Stomach smooth muscle (tissue), 2 donors: ENCODE measurements around the gene IRAK2.

ENCODE experiments used
- H3K27ac ChIP-seq: one replicate; pipeline ENCODE4 v1.7.0; 2013; ENCODE audit warnings: mild to moderate bottlenecking, low read length, inconsistent platforms
- H3K27me3 ChIP-seq, 2 donors: one replicate each; pipeline ENCODE4 v1.7.0; 2013; ENCODE audit warnings: low read length in 2 of 2; ENCODE audit not compliant: insufficient read depth in 2 of 2, control insufficient read depth in 1 of 2
- H3K36me3 ChIP-seq, 2 donors: one replicate each; pipeline ENCODE4 v1.7.0; 2013; ENCODE audit warnings: low read length in 2 of 2; ENCODE audit not compliant: control insufficient read depth in 2 of 2, insufficient read depth in 2 of 2
- H3K4me1 ChIP-seq: one replicate; pipeline ENCODE4 v1.7.0; 2013; ENCODE audit warnings: low read length; ENCODE audit not compliant: control insufficient read depth, insufficient read depth
- H3K4me3 ChIP-seq, 2 donors: one replicate each; pipeline ENCODE4 v1.7.0; 2013; ENCODE audit warnings: low read length in 2 of 2
- H3K9ac ChIP-seq, 2 donors: one replicate each; pipeline ENCODE4 v1.7.0; 2013; ENCODE audit warnings: low read length in 2 of 2, mild to moderate bottlenecking in 1 of 2
- H3K9me3 ChIP-seq, 2 donors: one replicate each; pipeline ENCODE4 v1.7.0; 2013; ENCODE audit warnings: low read length in 2 of 2; ENCODE audit not compliant: control insufficient read depth in 2 of 2
- donor health status: healthy.
- donor health status: Pancreatic carcinoma.

IRAK2 gene

DNA sequence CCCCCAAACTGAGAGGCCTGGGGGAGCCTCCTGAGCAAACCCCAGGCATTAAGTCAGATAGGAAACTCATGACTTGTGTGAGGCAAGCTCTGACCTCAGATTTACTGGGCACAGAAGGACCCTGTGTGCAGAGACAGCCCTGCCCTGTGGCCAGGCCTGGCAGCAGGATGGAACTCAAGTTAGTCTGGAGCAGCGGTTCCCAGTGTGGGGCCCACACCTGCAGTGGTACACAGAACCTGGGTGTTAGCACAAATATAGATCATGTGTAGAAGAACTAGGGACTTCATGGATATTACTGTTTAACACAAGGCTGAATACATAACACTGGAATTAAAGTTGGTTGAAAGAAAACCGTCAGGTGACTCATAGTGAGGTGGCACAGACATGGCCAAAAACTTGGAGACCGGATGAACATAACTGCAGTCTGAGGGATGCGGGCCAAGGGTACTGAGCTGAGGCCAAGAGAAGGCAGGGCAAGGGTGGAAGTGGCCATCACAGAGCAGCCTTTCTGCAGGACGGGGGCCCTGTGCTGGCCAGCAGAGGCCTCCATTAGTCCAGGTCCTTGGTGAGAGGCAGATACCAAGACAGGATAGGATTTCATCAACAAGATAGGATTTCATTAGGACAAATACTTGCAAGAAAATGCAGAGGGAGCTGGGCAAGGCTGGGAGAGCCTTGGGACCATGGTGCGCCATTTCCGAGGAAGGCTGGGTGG is 40.9 kb downstream of the IRAK2 start:
- H3K36me3 ChIP-seq: peaks cover 0 to 8% of the 10 kb centered on the region in 2 donors
- no peak overlapping the region for H3K9ac ChIP-seq
- H3K27ac ChIP-seq: no peak overlapping the region
- peaks cover 10% of the 10 kb centered on the region for H3K4me1 ChIP-seq
- no peak overlapping the region for H3K4me3 ChIP-seq
- H3K27me3 ChIP-seq: no peaks in the 10 kb centered on the region
- no peaks in the 10 kb centered on the region for H3K9me3 ChIP-seq

DNA sequence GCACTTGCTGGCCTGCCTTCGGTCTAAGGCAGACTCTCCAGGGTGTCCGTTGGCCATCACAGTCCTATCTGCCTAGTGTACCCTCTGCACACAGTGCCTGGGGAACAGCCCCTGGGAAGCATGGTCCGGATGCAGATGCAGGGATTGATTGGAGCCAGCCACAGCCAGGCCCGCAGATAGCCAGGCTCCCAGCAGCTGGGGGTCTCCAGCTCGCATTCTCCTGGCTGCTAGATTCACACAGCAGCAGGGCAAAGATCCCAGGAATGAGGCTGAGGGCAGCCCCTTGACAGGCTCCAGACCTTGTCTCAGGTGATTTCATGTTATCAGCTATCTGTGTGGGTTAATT is 41.4 kb downstream of the IRAK2 start:
- H3K4me3 ChIP-seq: no peak overlapping the region
- no peaks in the 10 kb centered on the region for H3K9me3 ChIP-seq
- no peak overlapping the region for H3K9ac ChIP-seq
- no peak overlapping the region for H3K27ac ChIP-seq
- no peaks in the 10 kb centered on the region for H3K27me3 ChIP-seq
- H3K4me1 ChIP-seq: peaks cover 10% of the 10 kb centered on the region
- peaks cover 0 to 6% of the 10 kb centered on the region in 2 donors for H3K36me3 ChIP-seq

GRCh38 chr3:10213156-10213792 is 48.6 kb downstream of the IRAK2 start:
- no peaks in the 10 kb centered on the region for H3K4me1 ChIP-seq
- H3K9ac ChIP-seq: no peak overlapping the region
- no peaks in the 10 kb centered on the region for H3K27me3 ChIP-seq
- no peaks in the 10 kb centered on the region for H3K9me3 ChIP-seq
- no peak overlapping the region for H3K4me3 ChIP-seq
- H3K36me3 ChIP-seq: peaks cover 5 to 13% of the 10 kb centered on the region in 2 donors
- no peak overlapping the region for H3K27ac ChIP-seq

GRCh38 chr3:10215578-10216368 is 51.1 kb downstream of the IRAK2 start:
- H3K4me3 ChIP-seq: no peak overlapping the region
- H3K4me1 ChIP-seq: no peaks in the 10 kb centered on the region
- H3K27ac ChIP-seq: no peak overlapping the region
- no peak overlapping the region for H3K9ac ChIP-seq
- H3K27me3 ChIP-seq: no peaks in the 10 kb centered on the region
- H3K9me3 ChIP-seq: no peaks in the 10 kb centered on the region
- peaks cover 5 to 10% of the 10 kb centered on the region in 2 donors for H3K36me3 ChIP-seq

- no peak overlapping the region for H3K9ac ChIP-seq
- no peaks in the 10 kb centered on the region for H3K9me3 ChIP-seq
- H3K27ac ChIP-seq: no peak overlapping the region
- H3K4me1 ChIP-seq: no peaks in the 10 kb centered on the region
- no peaks in the 10 kb centered on the region for H3K27me3 ChIP-seq
- peaks cover 5 to 10% of the 10 kb centered on the region in 2 donors for H3K36me3 ChIP-seq
- no peak overlapping the region for H3K4me3 ChIP-seq
Measured at GRCh38 chr3:10217359-10217758, 52.6 kb downstream of the IRAK2 start.

DNA sequence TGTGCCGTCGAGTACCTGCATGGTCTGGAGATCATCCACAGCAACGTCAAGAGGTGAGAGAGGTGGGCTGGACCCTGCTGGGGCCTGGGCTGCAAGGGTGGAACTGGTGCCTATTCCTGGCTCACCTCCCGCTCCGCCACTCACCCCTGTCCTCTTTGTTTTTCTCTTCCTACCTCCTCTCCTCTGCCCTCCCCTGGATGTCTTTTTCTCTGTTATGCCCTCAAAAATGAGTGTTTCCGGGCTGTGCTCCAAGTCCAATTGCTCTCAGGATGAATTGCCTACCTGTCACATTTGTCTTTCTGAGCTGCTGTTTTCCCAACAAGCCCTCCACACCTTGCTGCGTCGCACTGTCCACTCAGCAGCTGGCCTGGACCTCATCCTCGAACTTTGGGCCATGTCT is 55.0 kb downstream of the IRAK2 start:
- Histone ChIP-seq H3K27me3 (no peaks in the 10 kb centered on the region), H3K4me1 (no peaks in the 10 kb centered on the region), H3K27ac (no peak overlapping the region), H3K4me3 (no peak overlapping the region), H3K9ac (no peak overlapping the region), H3K9me3 (no peaks in the 10 kb centered on the region), H3K36me3 (peaks cover 5 to 16% of the 10 kb centered on the region in 2 donors)

DNA sequence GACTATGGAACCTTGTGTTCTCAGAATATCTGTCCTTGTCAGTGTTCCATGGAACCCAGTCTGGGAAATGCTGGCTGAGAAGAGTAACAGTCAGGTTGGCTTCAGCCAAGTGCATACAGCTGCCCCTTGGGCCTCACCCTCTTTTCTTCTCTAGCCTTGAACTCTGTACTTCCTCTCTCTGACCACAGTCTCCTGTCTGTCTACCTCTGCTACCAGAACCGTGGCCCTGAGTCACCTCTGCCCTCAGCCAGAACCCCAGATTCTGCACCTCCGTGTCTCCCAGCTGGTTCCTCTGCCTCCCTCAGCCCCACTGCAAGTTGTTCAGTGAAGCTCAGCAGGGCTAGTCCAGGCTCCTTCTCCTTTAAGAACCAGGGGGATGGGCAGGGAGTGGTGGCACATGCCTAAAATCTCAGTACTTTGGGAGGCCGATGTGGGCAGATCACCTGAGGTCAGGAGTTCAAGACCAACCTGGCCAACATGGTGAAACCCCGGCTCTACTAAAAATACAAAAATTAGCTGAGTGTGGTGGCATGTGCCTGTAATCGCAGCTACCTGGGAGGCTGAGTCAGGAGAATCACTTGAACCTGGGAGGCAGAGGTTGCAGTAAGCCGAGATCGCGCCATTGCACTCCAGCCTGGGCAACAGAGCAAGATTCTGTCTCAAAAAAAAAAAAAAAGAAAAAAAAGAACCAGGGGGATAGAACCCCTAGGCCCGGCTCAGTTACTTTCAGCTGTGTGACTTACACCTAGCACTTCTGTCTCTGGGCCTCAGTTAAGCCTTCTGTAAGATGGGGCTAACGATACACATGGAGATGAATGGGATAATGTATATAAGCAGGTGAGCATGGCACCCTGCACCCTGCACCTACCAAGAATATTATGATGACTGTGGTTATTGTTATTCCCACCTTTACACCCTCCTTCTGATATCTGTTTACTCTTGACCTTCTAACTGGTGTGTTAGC is 59.2 kb downstream of the IRAK2 start:
- no peak overlapping the region for H3K4me3 ChIP-seq
- H3K9me3 ChIP-seq: no peaks in the 10 kb centered on the region
- H3K27ac ChIP-seq: no peak overlapping the region
- H3K27me3 ChIP-seq: no peaks in the 10 kb centered on the region
- H3K9ac ChIP-seq: no peak overlapping the region
- H3K36me3 ChIP-seq: peaks cover 0 to 9% of the 10 kb centered on the region in 2 donors
- no peaks in the 10 kb centered on the region for H3K4me1 ChIP-seq

DNA sequence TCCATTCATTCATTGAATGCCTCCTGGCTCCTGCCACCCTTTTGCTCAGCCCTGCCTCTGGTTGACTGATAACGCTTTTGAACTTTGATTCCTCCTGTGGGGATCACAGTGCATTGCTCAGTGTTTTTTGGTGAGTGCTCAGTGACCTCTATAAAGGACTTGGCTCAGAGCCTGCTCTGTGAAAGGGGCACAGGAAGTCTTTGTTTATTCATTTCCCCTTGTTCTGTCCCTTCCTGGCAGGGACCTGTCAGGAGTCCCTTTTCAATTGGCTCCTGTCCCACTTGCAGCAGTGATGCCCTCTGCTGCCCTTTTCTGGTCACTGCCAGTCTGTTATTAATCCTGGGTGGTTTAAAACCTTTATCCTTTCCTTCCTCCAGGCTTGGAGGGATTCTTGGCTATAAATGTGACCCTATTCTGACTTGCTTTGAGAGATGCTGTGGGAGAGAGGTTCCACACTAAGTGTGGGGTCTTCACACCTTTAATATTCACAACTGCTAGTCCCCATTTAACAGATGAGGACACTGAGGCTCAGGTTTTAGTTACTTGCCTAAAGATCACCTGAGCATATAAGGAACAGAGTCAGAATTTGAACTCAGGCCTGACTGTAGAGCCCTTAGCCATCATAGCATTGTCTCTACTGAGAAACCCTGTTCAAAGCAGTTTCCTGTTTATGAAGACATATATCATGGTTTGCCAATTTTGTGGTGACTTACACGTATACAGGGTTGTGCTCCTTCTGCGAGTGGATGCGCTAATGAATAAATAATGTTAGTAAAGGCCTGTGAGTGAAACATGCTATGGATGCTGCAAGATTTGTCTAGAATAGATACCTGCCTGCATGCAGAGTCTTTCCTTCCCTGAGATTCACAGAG is 60.3 kb downstream of the IRAK2 start:
- Histone ChIP-seq H3K9ac (peak overlapping the region in 1 of 2 donors; percentile 13), H3K4me1 (no peaks in the 10 kb centered on the region), H3K27ac (no peak overlapping the region)

GRCh38 chr3:10226293-10226692 is 61.6 kb downstream of the IRAK2 start:
- H3K36me3 ChIP-seq: peaks cover 0 to 9% of the 10 kb centered on the region in 2 donors
- no peak overlapping the region for H3K27ac ChIP-seq
- no peaks in the 10 kb centered on the region for H3K4me1 ChIP-seq
- H3K4me3 ChIP-seq: no peak overlapping the region
- H3K9ac ChIP-seq: no peak overlapping the region
- no peaks in the 10 kb centered on the region for H3K27me3 ChIP-seq
- no peaks in the 10 kb centered on the region for H3K9me3 ChIP-seq

More for the DNA sequence above, 60.3 kb downstream of the IRAK2 start:
- Histone ChIP-seq H3K9me3 (no peaks in the 10 kb centered on the region), H3K4me3 (no peak overlapping the region), H3K27me3 (no peaks in the 10 kb centered on the region), H3K36me3 (peaks cover 0 to 9% of the 10 kb centered on the region in 2 donors)
